ENCODE measurements around the gene GLP2R. TPM values are rescaled to one million over a fixed set of nuclear protein-coding genes. Genes with fewer than 3 reads are reported as not detected.

The GLP2R gene
- total and polyA plus RNA-seq, 2 of the 8 experiments (the other 6 are each of a cell fraction or from before 2014, with no cell fraction given), result not detected

GRCh38 chr17:9918352-9918751 is 92.6 kb downstream of the GLP2R start (continued):
- TF ChIP-seq KDM1A (IDR thresholded peaks at IDR 0.05; ENCODE audit: borderline replicate concordance, low read length), result no peak
- TF ChIP-seq PHF8 (conservative IDR thresholded peaks at IDR 0.05; ENCODE audit: low read depth, low read length), result no peak
- TF ChIP-seq TBP (IDR thresholded peaks at IDR 0.05; ENCODE audit: low read depth, low read length), result no peak

All from H1 (cell line).